ENCODE results near the gene FRA10AC1. TPM values are rescaled to one million over a fixed set of nuclear protein-coding genes. Genes with fewer than 3 reads are reported as not detected.

The FRA10AC1 gene
- total and polyA plus RNA-seq, 2 of the 13 experiments (the other 11 are each of a cell fraction or from before 2014, with no cell fraction given) = 5.3 to 7.4 TPM

DNA sequence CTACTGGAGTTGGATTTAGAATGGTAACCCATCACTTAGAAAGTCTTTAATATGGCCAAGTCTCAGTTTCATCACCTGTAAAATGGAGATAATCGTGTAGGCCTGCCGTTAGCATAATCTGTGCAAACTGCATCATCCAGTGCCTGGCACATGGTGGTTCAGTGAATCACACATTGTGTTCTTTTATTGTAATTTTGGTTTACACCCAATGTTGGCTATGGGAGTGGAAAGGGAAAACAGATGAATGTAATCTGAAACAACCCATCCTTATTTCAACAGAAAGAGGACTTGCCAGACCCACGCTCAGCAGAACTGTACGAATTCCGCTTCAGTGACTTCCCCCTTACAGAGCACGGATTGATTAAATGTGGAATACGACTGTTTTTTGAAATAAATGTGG lies 62.6 kb downstream of the FRA10AC1 start:
- in situ Hi-C loops (cut with HindIII; ENCODE audit: extremely low pct_ligation_motif_present, low pct_unique_long_range_greater_than_20kb) (no loop called here), intact Hi-C loops (cut with micrococcal nuclease; ENCODE audit: unreplicated experiment) (no loop called here)
- 59% methylated on average over 7 of the region's 7 CpGs for WGBS (ENCODE audit: low lambda C conversion rate)
- TF ChIP-seq E2F2 (CRISPR knock-in tag; IDR thresholded peaks at IDR 0.05; ENCODE audit: borderline replicate concordance) = no peak
- no peak for TF ChIP-seq ZBTB1 (CRISPR knock-in tag; IDR thresholded peaks at IDR 0.05; ENCODE audit: borderline replicate concordance)
- no peak for TF ChIP-seq ZNF160 (CRISPR knock-in tag; IDR thresholded peaks at IDR 0.05)
- no peaks in the 10 kb centered on the region for H3K79me2 ChIP-seq (ENCODE audit: insufficient read depth, low read length)
- H3K4me3 ChIP-seq (replicated peaks in 1 of 3; ENCODE audit: insufficient read depth in 1 of 3, low read depth in 2 of 3, low read length in 3 of 3) = no peak overlapping the region
- DNase-seq (ENCODE audit: low spot score) (no peak), FAIRE-seq (no peak), ATAC-seq (no peak)
- H4K20me1 ChIP-seq (ENCODE audit: insufficient read depth, low read length) = no peaks in the 10 kb centered on the region
- no peaks in the 10 kb centered on the region for H3K9me3 ChIP-seq (ENCODE audit: low read length)
- ChIA-PET POLR2A (no interaction called here), CTCF (ENCODE audit: low intra/inter-chr PET ratio, low total read pairs) (no interaction called here)
- no peak overlapping the region for H2AFZ ChIP-seq (ENCODE audit: low read length)
- BruUV-seq (replicated peaks) = no TSS peak
- H3K36me3 ChIP-seq (replicated peaks in 1 of 2; ENCODE audit: control insufficient read depth in 1 of 2, insufficient read depth in 2 of 2, low read length in 2 of 2) = no peaks in the 10 kb centered on the region
- peaks cover 9% of the 10 kb centered on the region; the same call in 1 of the 2 replicates for H3K4me1 ChIP-seq (ENCODE audit: insufficient read depth, low read length)
- peaks cover 1 to 12% of the 10 kb centered on the region in 2 experiments; a peak in 3 of 5 replicates for H3K27me3 ChIP-seq (ENCODE audit: control insufficient read depth in 1 of 2, insufficient read depth in 2 of 2, low read length in 2 of 2)
- no peak overlapping the region for H3K4me2 ChIP-seq (ENCODE audit: low read depth, low read length)
- no peak overlapping the region for H3K27ac ChIP-seq (ENCODE audit: extremely low read length, insufficient read depth, low read length)
- H3K9ac ChIP-seq (ENCODE audit: insufficient read depth, low read depth, low read length) = no peak overlapping the region

DNA sequence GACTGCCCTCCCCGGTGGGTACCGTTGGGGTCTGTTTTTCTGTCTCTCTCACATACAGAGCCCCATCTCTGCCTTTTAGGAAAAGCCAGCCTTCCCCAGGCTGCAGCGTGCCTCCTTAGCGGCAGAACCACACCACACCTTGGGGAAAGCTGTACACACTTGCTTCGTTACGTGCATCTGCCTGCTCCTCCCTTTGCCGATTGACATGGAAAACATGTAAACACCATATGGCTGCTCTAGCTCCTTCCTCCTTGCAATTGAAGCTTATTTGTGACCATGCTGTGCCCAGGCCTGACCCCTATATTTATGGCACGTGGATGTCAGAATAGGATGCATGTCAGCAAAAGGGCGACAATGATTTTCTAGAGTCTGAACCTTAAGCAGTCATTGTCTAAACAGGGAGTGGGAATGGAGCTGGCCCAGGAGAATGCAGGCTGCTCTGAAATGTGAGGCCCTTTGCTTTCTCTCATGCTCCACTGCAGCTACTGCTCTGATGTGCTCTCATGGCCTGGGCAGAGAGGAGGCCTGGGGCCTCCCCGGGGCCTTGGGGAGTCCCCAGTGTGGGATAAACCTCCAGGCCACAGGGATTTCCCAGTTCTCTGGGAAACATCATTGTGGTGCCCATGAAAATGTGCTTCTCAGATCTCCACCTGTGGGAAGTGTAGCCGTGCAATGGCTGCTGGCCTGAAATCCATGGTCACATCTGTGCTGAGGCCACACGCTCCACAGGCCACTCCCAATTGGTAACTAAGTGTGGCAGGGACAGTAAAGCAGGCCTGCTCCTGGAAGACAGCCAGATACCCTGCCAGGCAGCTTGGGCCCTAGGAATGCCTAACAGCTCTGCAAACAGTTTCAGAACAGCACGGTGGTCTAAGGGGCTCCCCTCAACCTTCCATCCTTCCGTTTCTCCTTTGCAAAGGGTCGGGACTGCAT lies 71.5 kb downstream of the FRA10AC1 start:
- Histone ChIP-seq H3K4me1 (ENCODE audit: insufficient read depth, low read length) (no peaks in the 10 kb centered on the region), H3K79me2 (ENCODE audit: insufficient read depth, low read length) (no peaks in the 10 kb centered on the region), H4K20me1 (ENCODE audit: insufficient read depth, low read length) (no peaks in the 10 kb centered on the region), H3K9ac (ENCODE audit: insufficient read depth, low read depth, low read length) (no peak overlapping the region), H3K9me3 (ENCODE audit: low read length) (no peaks in the 10 kb centered on the region), H3K27ac (ENCODE audit: extremely low read length, insufficient read depth, low read length) (no peak overlapping the region), H3K4me3 (replicated peaks in 1 of 3; ENCODE audit: insufficient read depth in 1 of 3, low read depth in 2 of 3, low read length in 3 of 3) (no peak overlapping the region), H3K36me3 (replicated peaks in 1 of 2; ENCODE audit: control insufficient read depth in 1 of 2, insufficient read depth in 2 of 2, low read length in 2 of 2) (no peaks in the 10 kb centered on the region), H2AFZ (ENCODE audit: low read length) (no peak overlapping the region), H3K4me2 (ENCODE audit: low read depth, low read length) (0 out of 2 replicates have a peak overlapping the region, but pooled peaks have one; percentile 26), H3K27me3 (ENCODE audit: control insufficient read depth in 1 of 2, insufficient read depth in 2 of 2, low read length in 2 of 2) (peaks cover 0 to 18% of the 10 kb centered on the region in 2 experiments; a peak in 4 of 5 replicates)
- FAIRE-seq (no peak), ATAC-seq (peak; percentile 50; the same call in 2 of the 3 replicates), DNase-seq (ENCODE audit: low spot score) (no peak)
- in situ Hi-C loops (cut with HindIII; ENCODE audit: extremely low pct_ligation_motif_present, low pct_unique_long_range_greater_than_20kb) (no loop called here), intact Hi-C loops (cut with micrococcal nuclease; ENCODE audit: unreplicated experiment) (no loop called here)
- ChIA-PET CTCF (ENCODE audit: low intra/inter-chr PET ratio, low total read pairs) (no interaction called here), POLR2A (no interaction called here)
- no TSS peak for BruUV-seq (replicated peaks)
- WGBS (ENCODE audit: low lambda C conversion rate) = 54% methylated on average over 13 of the region's 15 CpGs
- TF ChIP-seq PAXIP1 (CRISPR knock-in tag; conservative IDR thresholded peaks at IDR 0.05) = no peak

Data from HepG2 (cell line).